Erythroblast (primary cell): Measurements from ENCODE around the gene DNM2.

Experiments used
- GATA1 ChIP-seq: IDR thresholded peaks from 2 replicates; pipeline ENCODE4 v1.6.1; 2011; ENCODE audit warnings: low read depth, mild to moderate bottlenecking, control low read depth, low read length, moderate library complexity
- POLR2A ChIP-seq: IDR thresholded peaks from 2 replicates; pipeline ENCODE4 v1.6.1; 2011; ENCODE audit warnings: mild to moderate bottlenecking, low read length

DNA sequence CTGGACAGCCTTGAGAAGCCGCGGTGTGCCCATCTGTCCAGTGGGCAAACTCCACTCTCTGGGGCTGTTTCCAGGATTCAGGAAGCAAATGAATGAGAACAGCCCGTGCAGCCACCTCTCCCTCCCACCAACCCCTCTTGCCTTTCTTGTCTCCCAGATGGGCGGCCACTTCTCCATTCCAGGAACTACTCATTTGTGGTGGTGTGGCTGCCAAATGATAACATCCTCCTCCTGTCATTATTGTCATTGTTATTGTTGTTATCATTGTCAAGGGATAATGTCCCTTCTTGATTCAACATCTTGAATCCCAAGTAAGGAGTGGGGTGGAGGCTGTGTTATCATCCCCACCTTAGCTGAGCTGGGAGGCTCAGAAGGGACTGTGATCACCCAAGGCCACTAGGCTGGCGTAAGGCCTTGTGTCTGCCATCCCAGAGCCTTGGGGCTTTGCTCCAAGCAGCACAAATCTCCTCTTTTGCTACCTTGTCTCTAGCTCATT lies 1.6 kb downstream of the DNM2 start:
- TF ChIP-seq POLR2A = no peak
- TF ChIP-seq GATA1 = no peak
